Tibial nerve (tissue), 4 donors: ENCODE measurements around the gene FANCD2.

Experiments
- CTCF ChIP-seq, 5 experiments: fragments of 200-600 bp in 3 of 5; fragments of 450-650 bp in 2 of 5; sonication (generic) in 3 of 5; IDR thresholded peaks; one replicate each; pipeline ENCODE4 v1.5.1; 2016 to 2019; ENCODE audit warnings: antibody characterized with exemption in 5 of 5, mild to moderate bottlenecking in 3 of 5, moderate library complexity in 2 of 5
- EP300 ChIP-seq, 2 donors: sonication (generic); formaldehyde crosslinking; IDR thresholded peaks; one replicate each; pipeline ENCODE4 v1.6.1; 2017; ENCODE audit warnings: antibody characterized with exemption in 2 of 2, mild to moderate bottlenecking in 1 of 2
- POLR2A ChIP-seq, 2 donors: fragments of 450-650 bp; IDR thresholded peaks; one replicate each; pipeline ENCODE4 v1.6.1; 2017; ENCODE audit warnings: antibody characterized with exemption in 2 of 2, mild to moderate bottlenecking in 2 of 2, moderate library complexity in 2 of 2

GRCh38 chr3:10099041-10099440 is 72.8 kb downstream of the FANCD2 start:
- TF ChIP-seq CTCF (IDR thresholded peaks at IDR 0.05) (no peak), POLR2A (IDR thresholded peaks at IDR 0.05) (no peak), EP300 (IDR thresholded peaks at IDR 0.05) (no peak)
